Activated naive CD8-positive, alpha-beta T cell treated with anti-CD3 and anti-CD28 coated beads, Interleukin-2, amount 50 U/mL, for 16 hours (primary cell): ENCODE results near the gene GPR15LG.

ENCODE experiments used
- DNase-seq: peaks from one replicate; pipeline ENCODE4 v3.0.0-alpha.2; 2020; ENCODE audit warnings: low read depth, low spot score

Gene GPR15LG

GRCh38 chr10:84193327-84193726 lies 19.7 kb downstream of the GPR15LG start:
- no peak for DNase-seq

- DNase-seq = no peak
These were observed 20.3 kb downstream of the GPR15LG start for GRCh38 chr10:84193846-84194423.

- DNase-seq = no peak
These were observed 20.9 kb downstream of the GPR15LG start, which contains the start of gene CDHR1 for GRCh38 chr10:84194424-84195043. Gene CDHR1 (plus strand): TSS chr10:84194537. CDS start chr10:84194761, 224 bp downstream.

- no peak for DNase-seq
These were observed 21.6 kb downstream of the GPR15LG start for GRCh38 chr10:84195044-84195830.

GRCh38 chr10:84196083-84196482 lies 22.5 kb downstream of the GPR15LG start:
- DNase-seq = no peak

- no peak for DNase-seq
These were observed 23.3 kb downstream of the GPR15LG start for GRCh38 chr10:84196941-84197340.

- no peak for DNase-seq
These were observed 24.0 kb downstream of the GPR15LG start for GRCh38 chr10:84197643-84198042.

GRCh38 chr10:84198206-84198915 lies 24.8 kb downstream of the GPR15LG start:
- no peak for DNase-seq

- DNase-seq = no peak
These were observed 27.1 kb downstream of the GPR15LG start for GRCh38 chr10:84200537-84201243.

- no peak for DNase-seq
These were observed 27.6 kb downstream of the GPR15LG start for GRCh38 chr10:84201244-84201606.

- no peak for DNase-seq
These were observed 28.1 kb downstream of the GPR15LG start for GRCh38 chr10:84201682-84202081.

- DNase-seq = no peak
These were observed 28.7 kb downstream of the GPR15LG start for GRCh38 chr10:84202349-84202748.

- DNase-seq = no peak
These were observed 30.5 kb downstream of the GPR15LG start for GRCh38 chr10:84204122-84204521.

GRCh38 chr10:84204610-84205009 lies 31.0 kb downstream of the GPR15LG start:
- no peak for DNase-seq

GRCh38 chr10:84205049-84205852 lies 31.6 kb downstream of the GPR15LG start:
- peak; percentile 16 for DNase-seq

- DNase-seq = no peak
These were observed 32.4 kb downstream of the GPR15LG start for GRCh38 chr10:84205853-84206525.

GRCh38 chr10:84208023-84208422 lies 34.4 kb downstream of the GPR15LG start:
- DNase-seq = no peak

- no peak for DNase-seq
These were observed 38.0 kb downstream of the GPR15LG start for GRCh38 chr10:84211566-84211965.

GRCh38 chr10:84212014-84212413 lies 38.4 kb downstream of the GPR15LG start:
- DNase-seq = no peak

- DNase-seq = no peak
These were observed 39.5 kb downstream of the GPR15LG start for GRCh38 chr10:84213076-84213475.
